Neutrophil (primary cell): Measurements from ENCODE around the gene NPHP4.

Experiments
- H3K27ac ChIP-seq: fragments of 200-600 bp; sonication (generic); 2 replicates; pipeline ENCODE4 v1.5.1; 2016; ENCODE audit warnings: mild to moderate bottlenecking, moderate library complexity
- H3K27me3 ChIP-seq: fragments of 200-600 bp; sonication (generic); 2 replicates; pipeline ENCODE4 v1.6.0; 2016; ENCODE audit warnings: mild to moderate bottlenecking
- H3K36me3 ChIP-seq: fragments of 200-600 bp; sonication (generic); 2 replicates; pipeline ENCODE4 v1.5.1; 2017
- H3K4me1 ChIP-seq, 2 experiments: fragments of 200-600 bp in 1 of 2; sonication (generic) in 1 of 2; 1 replicate in 1 of 2; 2 replicates in 1 of 2; pipeline versions ENCODE4 v1.5.1 to v1.6.1; 2013 to 2016; ENCODE audit warnings: low read depth in 1 of 2, low read length in 1 of 2, mild to moderate bottlenecking in 1 of 2, moderate library complexity in 1 of 2; ENCODE audit not compliant: control insufficient read depth in 1 of 2, insufficient read depth in 1 of 2
- H3K4me3 ChIP-seq, 2 experiments: fragments of 200-600 bp in 1 of 2; sonication (generic) in 1 of 2; 1 replicate in 1 of 2; 2 replicates in 1 of 2; pipeline ENCODE4 v1.5.1; 2013 to 2016; ENCODE audit warnings: low read depth in 1 of 2, low read length in 1 of 2, mild to moderate bottlenecking in 1 of 2, moderate library complexity in 1 of 2
- H3K9me3 ChIP-seq: fragments of 200-600 bp; sonication (generic); 2 replicates; pipeline ENCODE4 v1.5.1; 2016
- TF ChIP-seq, protein P1 (sequence below): fragments of 200-600 bp; sonication (generic); IDR thresholded peaks from 2 replicates; pipeline ENCODE4 v1.5.1; 2016; ENCODE audit warnings: antibody characterized with exemption

The NPHP4 gene

DNA sequence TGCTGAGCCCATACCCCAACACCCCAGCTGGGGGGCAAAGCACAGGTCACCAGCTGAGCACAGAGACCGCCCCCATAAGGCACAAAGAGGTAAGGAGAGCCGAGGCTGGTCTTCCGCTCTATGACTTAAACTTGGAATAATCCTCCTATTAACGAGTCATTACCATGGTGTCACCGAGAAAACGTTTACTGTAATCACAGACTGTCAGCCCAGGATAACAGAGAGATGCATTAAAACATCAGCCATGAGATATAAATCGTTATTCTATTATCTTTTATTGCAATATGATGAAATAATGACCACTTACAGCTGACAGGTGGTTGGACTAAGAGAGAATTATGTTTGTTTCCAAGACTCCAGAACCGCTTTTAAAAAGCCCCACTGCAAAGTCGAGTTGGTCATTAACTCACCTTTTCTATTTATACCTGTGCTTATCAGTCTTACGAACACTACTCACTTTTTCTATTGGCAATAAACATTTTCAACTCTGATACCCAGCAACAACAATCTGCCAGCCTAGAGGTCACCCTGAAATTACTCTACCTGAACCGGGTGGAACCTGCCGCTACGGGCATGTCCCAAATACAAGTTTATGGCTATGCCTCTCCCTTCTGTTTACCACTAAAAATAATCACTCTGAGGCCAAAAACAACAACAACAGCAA, 21.5 kb downstream of the NPHP4 start:
- Histone ChIP-seq H3K36me3 (peaks cover 26% of the 10 kb centered on the region), H3K27ac (no peak overlapping the region)
- TF ChIP-seq, protein P1, sequence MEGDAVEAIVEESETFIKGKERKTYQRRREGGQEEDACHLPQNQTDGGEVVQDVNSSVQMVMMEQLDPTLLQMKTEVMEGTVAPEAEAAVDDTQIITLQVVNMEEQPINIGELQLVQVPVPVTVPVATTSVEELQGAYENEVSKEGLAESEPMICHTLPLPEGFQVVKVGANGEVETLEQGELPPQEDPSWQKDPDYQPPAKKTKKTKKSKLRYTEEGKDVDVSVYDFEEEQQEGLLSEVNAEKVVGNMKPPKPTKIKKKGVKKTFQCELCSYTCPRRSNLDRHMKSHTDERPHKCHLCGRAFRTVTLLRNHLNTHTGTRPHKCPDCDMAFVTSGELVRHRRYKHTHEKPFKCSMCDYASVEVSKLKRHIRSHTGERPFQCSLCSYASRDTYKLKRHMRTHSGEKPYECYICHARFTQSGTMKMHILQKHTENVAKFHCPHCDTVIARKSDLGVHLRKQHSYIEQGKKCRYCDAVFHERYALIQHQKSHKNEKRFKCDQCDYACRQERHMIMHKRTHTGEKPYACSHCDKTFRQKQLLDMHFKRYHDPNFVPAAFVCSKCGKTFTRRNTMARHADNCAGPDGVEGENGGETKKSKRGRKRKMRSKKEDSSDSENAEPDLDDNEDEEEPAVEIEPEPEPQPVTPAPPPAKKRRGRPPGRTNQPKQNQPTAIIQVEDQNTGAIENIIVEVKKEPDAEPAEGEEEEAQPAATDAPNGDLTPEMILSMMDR: no peak

GRCh38 chr1:5969168-5969567, 23.1 kb downstream of the NPHP4 start:
- H3K27ac ChIP-seq: no peak overlapping the region
- TF ChIP-seq, protein P1: no peak
- peaks cover 29% of the 10 kb centered on the region for H3K36me3 ChIP-seq
- H3K4me1 ChIP-seq: no peaks in the 10 kb centered on the region
- no peaks in the 10 kb centered on the region for H3K9me3 ChIP-seq
- no peaks in the 10 kb centered on the region for H3K27me3 ChIP-seq
- H3K4me3 ChIP-seq: no peak overlapping the region

More for the DNA sequence above, 21.5 kb downstream of the NPHP4 start:
- Histone ChIP-seq H3K9me3 (no peaks in the 10 kb centered on the region), H3K4me1 (peaks cover 11% of the 10 kb centered on the region in 2 experiments), H3K4me3 (no peak overlapping the region), H3K27me3 (no peaks in the 10 kb centered on the region)

GRCh38 chr1:5968161-5968736, 24.0 kb downstream of the NPHP4 start:
- Histone ChIP-seq H3K4me3 (no peak overlapping the region), H3K36me3 (peaks cover 29% of the 10 kb centered on the region), H3K27me3 (no peaks in the 10 kb centered on the region), H3K27ac (no peak overlapping the region), H3K4me1 (no peaks in the 10 kb centered on the region), H3K9me3 (no peaks in the 10 kb centered on the region)
- TF ChIP-seq, protein P1: no peak

GRCh38 chr1:5967351-5968160, 24.7 kb downstream of the NPHP4 start:
- peaks cover 29% of the 10 kb centered on the region for H3K36me3 ChIP-seq
- no peaks in the 10 kb centered on the region for H3K4me1 ChIP-seq
- no peaks in the 10 kb centered on the region for H3K9me3 ChIP-seq
- no peak overlapping the region for H3K4me3 ChIP-seq
- no peak overlapping the region for H3K27ac ChIP-seq
- TF ChIP-seq, protein P1: no peak
- H3K27me3 ChIP-seq: no peaks in the 10 kb centered on the region

DNA sequence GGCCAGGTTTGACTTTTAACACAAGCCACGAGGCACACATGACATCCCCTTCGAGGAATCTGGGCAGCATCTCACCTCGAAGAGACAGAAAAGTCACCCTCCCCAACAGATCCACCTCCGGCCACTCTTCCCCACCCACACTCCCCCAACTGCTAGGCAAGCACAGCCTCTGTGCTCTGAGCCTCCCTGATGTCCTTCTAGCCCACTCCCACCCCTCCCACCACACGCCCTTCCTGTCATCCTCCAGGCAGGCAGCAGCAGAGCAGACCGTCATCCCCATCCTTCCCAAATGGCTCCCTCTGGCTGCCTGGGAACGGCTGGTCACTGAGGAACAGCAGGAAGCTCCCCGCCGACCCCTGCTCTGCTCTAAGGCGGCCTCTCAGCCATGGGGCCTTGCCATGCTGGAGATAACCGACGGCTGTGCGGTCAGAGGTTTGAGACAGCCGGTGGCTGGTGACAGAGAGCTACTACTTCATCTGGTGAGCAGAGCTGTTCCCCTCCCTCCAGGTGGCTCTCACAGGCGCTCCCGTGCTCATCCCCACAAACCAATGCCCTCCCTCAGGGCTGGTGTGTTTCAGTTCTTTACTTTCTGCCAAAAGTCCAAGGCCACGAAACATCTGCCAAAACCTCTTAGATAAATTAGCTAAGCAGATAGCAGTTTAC, 25.6 kb downstream of the NPHP4 start:
- H3K9me3 ChIP-seq: no peaks in the 10 kb centered on the region
- H3K27ac ChIP-seq: no peak overlapping the region
- H3K27me3 ChIP-seq: no peaks in the 10 kb centered on the region
- TF ChIP-seq, protein P1: no peak
- H3K4me3 ChIP-seq: no peak overlapping the region
- H3K36me3 ChIP-seq: peaks cover 30% of the 10 kb centered on the region
- no peaks in the 10 kb centered on the region for H3K4me1 ChIP-seq
